ENCODE measurements around the gene CARNS1. TPM values are rescaled to one million over a fixed set of nuclear protein-coding genes. Genes with fewer than 3 reads are reported as not detected.

CARNS1 gene
- total RNA-seq, 1 experiment from 2014 or later: 1.3 TPM

GRCh38 chr11:67378544-67378943 lies 36.9 kb upstream of the CARNS1 start (continued):
- TF ChIP-seq AR (CRISPR knock-in tag; IDR thresholded peaks at IDR 0.05) (no peak), TEAD1 (CRISPR knock-in tag; IDR thresholded peaks at IDR 0.05) (no peak), ZNF317 (CRISPR knock-in tag; IDR thresholded peaks at IDR 0.05; ENCODE audit: borderline replicate concordance, low read depth) (no peak), TCF7 (CRISPR knock-in tag; IDR thresholded peaks at IDR 0.05; ENCODE audit: low read depth) (no peak), NR2C2 (CRISPR knock-in tag; IDR thresholded peaks at IDR 0.05) (no peak), ZNF219 (CRISPR knock-in tag; IDR thresholded peaks at IDR 0.05; ENCODE audit: borderline replicate concordance) (no peak), MYBL2 (CRISPR knock-in tag; IDR thresholded peaks at IDR 0.05) (no peak)

- Mint-ChIP-seq H3K4me3 (no peak overlapping the region), H3K36me3 (no peaks in the 10 kb centered on the region), H3K27ac (no peak overlapping the region), H3K27me3 (ENCODE audit: low read depth) (peaks cover 68% of the 10 kb centered on the region), H3K4me1 (peaks cover 28% of the 10 kb centered on the region), H3K9me3 (no peaks in the 10 kb centered on the region)
- ATAC-seq (no peak), DNase-seq (ENCODE audit: low spot score) (no peak)
- ChIA-PET POLR2A (interaction anchor here (1.2 kb wide), 1 partner anchor 10 kb away, joined by 3 read pairs; no protein-coding TSS in a partner anchor), CTCF (interaction anchor here (0.9 to 25.7 kb wide), 9 partner anchors 8 to 298 kb away, joined by 3 to 842 read pairs (median 38); partner anchors contain the start of genes CLCF1, POLD4 and RAD9A)
- TF ChIP-seq SOX15 (CRISPR knock-in tag; IDR thresholded peaks at IDR 0.05) (no peak), MLX (CRISPR knock-in tag; IDR thresholded peaks at IDR 0.05) (no peak), ZNF263 (CRISPR knock-in tag; IDR thresholded peaks at IDR 0.05; ENCODE audit: low read depth) (0 out of 2 replicates have a peak, but pooled peaks have one; percentile 39), GRHL2 (CRISPR knock-in tag; IDR thresholded peaks at IDR 0.05; ENCODE audit: insufficient replicate concordance, severe bottlenecking) (no peak), TCF7 (CRISPR knock-in tag; IDR thresholded peaks at IDR 0.05; ENCODE audit: low read depth) (no peak), CBFB (CRISPR knock-in tag; IDR thresholded peaks at IDR 0.05; ENCODE audit: low read depth) (no peak), NFATC4 (CRISPR knock-in tag; IDR thresholded peaks at IDR 0.05) (no peak), ZNF423 (CRISPR knock-in tag; IDR thresholded peaks at IDR 0.05) (no peak)
Observed at GRCh38 chr11:67379061-67380058, 36.1 kb upstream of the CARNS1 start.

GRCh38 chr11:67381244-67381972 lies 34.1 kb upstream of the CARNS1 start:
- POLR2A ChIA-PET: interaction anchor here (0.6 to 1.5 kb wide), 2 partner anchors 8 to 28 kb away, joined by 4 to 8 read pairs; partner anchors contain the start of gene POLD4
- Mint-ChIP-seq H3K4me3 (no peak overlapping the region), H3K36me3 (no peaks in the 10 kb centered on the region), H3K9me3 (no peaks in the 10 kb centered on the region), H3K27ac (no peak overlapping the region), H3K4me1 (peaks cover 14% of the 10 kb centered on the region), H3K27me3 (ENCODE audit: low read depth) (peaks cover 63% of the 10 kb centered on the region)
- DNase-seq (ENCODE audit: low spot score) (no peak), ATAC-seq (no peak)
- CTCF ChIA-PET: interaction anchor here (0.6 to 25.7 kb wide), 27 partner anchors 8 to 626 kb away, joined by 3 to 842 read pairs (median 6); partner anchors contain the start of genes CLCF1, POLD4, PPP1CA and RAD9A
- TF ChIP-seq GTF2I (CRISPR knock-in tag; conservative IDR thresholded peaks at IDR 0.05) (no peak), ZNF219 (CRISPR knock-in tag; IDR thresholded peaks at IDR 0.05; ENCODE audit: borderline replicate concordance) (no peak), IRF2 (CRISPR knock-in tag; IDR thresholded peaks at IDR 0.05; ENCODE audit: borderline replicate concordance, low read depth) (no peak), JAZF1 (CRISPR knock-in tag; IDR thresholded peaks at IDR 0.05) (no peak), AR (CRISPR knock-in tag; IDR thresholded peaks at IDR 0.05) (no peak), FOXP1 (CRISPR knock-in tag; IDR thresholded peaks at IDR 0.05; ENCODE audit: borderline replicate concordance) (no peak), ZNF263 (CRISPR knock-in tag; IDR thresholded peaks at IDR 0.05; ENCODE audit: low read depth) (no peak)

Data from WTC11 (cell line).